Common myeloid progenitor, CD34-positive (primary cell): ENCODE data around the gene GAREM1.

Source experiments
- CTCF ChIA-PET: fragments of 350-600 bp; sonication (Branson Sonifier 250); formaldehyde crosslinking; loops from one replicate; lab custom pipeline; 2021; ENCODE audit warnings: antibody characterized with exemption; lab: Charles Lee
- POLR2A ChIA-PET: fragments of 350-600 bp; sonication (Branson Sonifier 250); formaldehyde crosslinking; loops from one replicate; lab custom pipeline; 2021; ENCODE audit warnings: antibody characterized with exemption; lab: Charles Lee
- DNase-seq, 3 donors: peaks; one replicate each; pipeline versions ENCODE4 v3.0.0 to v3.0.0-alpha.2; 2013
- H3K27ac ChIP-seq, 2 experiments: 1 replicate in 1 of 2; 2 replicates in 1 of 2; pipeline ENCODE4 v1.7.0; 2013; ENCODE audit warnings: inconsistent platforms in 2 of 2, low read length in 2 of 2, mild to moderate bottlenecking in 2 of 2, low read depth in 1 of 2, moderate library complexity in 1 of 2; ENCODE audit not compliant: severe bottlenecking in 2 of 2, insufficient read depth in 1 of 2, poor library complexity in 1 of 2
- H3K27me3 ChIP-seq, 5 experiments: replicated peaks in 2 of 5; 1 replicate in 3 of 5; 2 replicates in 2 of 5; pipeline versions ENCODE4 v1.6.1 to v1.7.0; 2013; ENCODE audit warnings: low read length in 4 of 5, mild to moderate bottlenecking in 2 of 5, moderate library complexity in 2 of 5, inconsistent platforms in 1 of 5; ENCODE audit not compliant: insufficient read depth in 5 of 5, control insufficient read depth in 4 of 5
- H3K36me3 ChIP-seq, 4 experiments: 1 replicate in 2 of 4; 2 replicates in 2 of 4; pipeline versions ENCODE4 v1.6.1 to v1.7.0; 2013; ENCODE audit warnings: low read length in 3 of 4, control low read depth in 1 of 4, mild to moderate bottlenecking in 1 of 4; ENCODE audit not compliant: control insufficient read depth in 4 of 4, insufficient read depth in 4 of 4
- H3K4me1 ChIP-seq, 4 experiments: 1 replicate in 3 of 4; 2 replicates in 1 of 4; pipeline versions ENCODE4 v1.6.1 to v1.7.1; 2013; ENCODE audit warnings: low read length in 3 of 4, mild to moderate bottlenecking in 3 of 4, control low read depth in 1 of 4, inconsistent platforms in 1 of 4, moderate library complexity in 1 of 4; ENCODE audit not compliant: control insufficient read depth in 4 of 4, insufficient read depth in 4 of 4; ENCODE audit errors: control extremely low read depth in 1 of 4
- H3K4me3 ChIP-seq, 7 experiments: 1 replicate in 4 of 7; 2 replicates in 3 of 7; pipeline versions ENCODE4 v1.5.1 to v1.7.0; 2013; ENCODE audit warnings: mild to moderate bottlenecking in 7 of 7, low read length in 6 of 7, moderate library complexity in 6 of 7, inconsistent platforms in 2 of 7, low read depth in 2 of 7, control low read depth in 1 of 7; ENCODE audit not compliant: insufficient read depth in 4 of 7, control insufficient read depth in 1 of 7; ENCODE audit errors: extremely low read depth in 1 of 7
- H3K9me3 ChIP-seq, 5 experiments: 1 replicate in 4 of 5; 2 replicates in 1 of 5; pipeline versions ENCODE4 v1.6.1 to v1.7.1; 2013; ENCODE audit warnings: low read length in 4 of 5, mild to moderate bottlenecking in 2 of 5, inconsistent platforms in 1 of 5, low read depth in 1 of 5, moderate library complexity in 1 of 5; ENCODE audit not compliant: control insufficient read depth in 4 of 5, insufficient read depth in 2 of 5; ENCODE audit errors: control extremely low read depth in 1 of 5
- WGBS: methylation state at CpG from one replicate; pipeline ENCODE4 v1.1.5; 2013; ENCODE audit not compliant: insufficient coverage; 5-methylcytosine and 5-hydroxymethylcytosine counted together

GAREM1 gene

DNA sequence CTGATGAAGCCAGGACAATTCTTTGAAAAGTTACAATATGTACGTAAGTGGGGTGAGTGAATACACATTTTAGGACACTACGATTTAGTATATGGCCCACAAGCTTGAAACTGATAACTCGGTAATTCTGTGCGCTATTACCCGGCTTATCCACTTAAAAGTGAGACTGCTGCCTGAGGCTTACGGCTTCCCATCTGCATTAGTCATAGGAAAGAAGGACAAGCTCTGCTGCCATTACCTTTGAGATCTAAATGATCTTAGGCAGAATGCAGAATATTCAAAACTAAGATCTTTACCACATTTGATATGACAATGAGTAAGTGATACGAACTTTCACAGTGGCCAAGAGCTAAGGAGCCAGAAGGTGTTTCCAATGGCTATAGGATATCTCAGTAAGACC, 133.3 kb downstream of the GAREM1 start:
- H3K9me3 ChIP-seq = no peaks in the 10 kb centered on the region
- POLR2A ChIA-PET = no interaction called here
- CTCF ChIA-PET = interaction anchor here (0.6 kb wide), 1 partner anchor 911 kb away, joined by 3 read pairs; no protein-coding TSS in a partner anchor
- no peaks in the 10 kb centered on the region for H3K4me1 ChIP-seq
- over 99% methylated on average over 7 of the region's 7 CpGs for WGBS
- no peak overlapping the region for H3K27ac ChIP-seq
- DNase-seq = no peak
- H3K27me3 ChIP-seq = peaks cover 0 to 7% (median under 1%) of the 10 kb centered on the region in 5 experiments
- H3K36me3 ChIP-seq = no peaks in the 10 kb centered on the region
- no peak overlapping the region for H3K4me3 ChIP-seq

GRCh38 chr18:32335228-32335627, 135.5 kb downstream of the GAREM1 start:
- H3K27ac ChIP-seq = no peak overlapping the region
- ChIA-PET POLR2A (interaction anchor here (0.7 kb wide), 1 partner anchor 10 kb away, joined by 3 read pairs; no protein-coding TSS in a partner anchor), CTCF (no interaction called here)

DNA sequence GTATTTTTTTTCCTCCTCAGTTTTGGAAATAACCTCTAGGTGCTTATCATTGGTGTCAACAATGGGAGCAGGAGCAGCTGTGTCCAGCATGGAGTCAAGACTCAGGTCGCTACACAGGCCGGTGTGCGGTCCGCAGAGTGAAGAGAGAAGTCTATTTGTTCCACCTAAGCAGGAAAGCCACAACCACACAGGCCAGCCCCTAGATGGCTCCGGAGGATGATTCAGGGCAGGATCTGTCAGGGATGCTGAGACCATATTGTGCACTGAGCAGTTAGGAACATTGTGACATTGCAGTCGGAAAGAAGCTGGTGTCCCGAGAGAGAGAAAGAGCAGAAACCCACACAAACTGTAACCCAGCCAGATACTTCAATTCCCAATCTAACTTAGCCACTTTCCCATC, 136.9 kb downstream of the GAREM1 start:
- DNase-seq = no peak
- Histone ChIP-seq H3K9me3 (no peaks in the 10 kb centered on the region), H3K36me3 (no peaks in the 10 kb centered on the region), H3K27me3 (peaks cover 0 to 9% (median 0%) of the 10 kb centered on the region in 5 experiments), H3K4me3 (no peak overlapping the region), H3K4me1 (no peaks in the 10 kb centered on the region), H3K27ac (no peak overlapping the region)
- ChIA-PET CTCF (no interaction called here), POLR2A (interaction anchor here (1.1 kb wide), 1 partner anchor 1931 kb away, joined by 4 read pairs; no protein-coding TSS in a partner anchor)
- whole genome bisulfite sequencing = 96% methylated on average over 5 of the region's 7 CpGs

More at GRCh38 chr18:32335228-32335627, 135.5 kb downstream of the GAREM1 start:
- no peaks in the 10 kb centered on the region for H3K4me1 ChIP-seq
- no peak for DNase-seq
- WGBS = 89% methylated on average over 4 of the region's 4 CpGs
- H3K27me3 ChIP-seq = peaks cover 0 to 9% (median 0%) of the 10 kb centered on the region in 5 experiments
- no peaks in the 10 kb centered on the region for H3K9me3 ChIP-seq
- H3K36me3 ChIP-seq = no peaks in the 10 kb centered on the region
- H3K4me3 ChIP-seq = no peak overlapping the region

GRCh38 chr18:32332708-32333107, 138.0 kb downstream of the GAREM1 start:
- CTCF ChIA-PET = interaction anchor here (0.7 kb wide), 1 partner anchor 10 kb away, joined by 3 read pairs; no protein-coding TSS in a partner anchor
- no peak overlapping the region for H3K27ac ChIP-seq
- peaks cover 0 to 9% (median 0%) of the 10 kb centered on the region in 5 experiments for H3K27me3 ChIP-seq
- H3K4me3 ChIP-seq = no peak overlapping the region
- POLR2A ChIA-PET = interaction anchor here (1.1 kb wide), 1 partner anchor 1930 kb away, joined by 4 read pairs; no protein-coding TSS in a partner anchor
- no peak for DNase-seq
- no peaks in the 10 kb centered on the region for H3K4me1 ChIP-seq
- WGBS = 91% methylated on average over 5 of the region's 5 CpGs
- no peaks in the 10 kb centered on the region for H3K36me3 ChIP-seq
- no peaks in the 10 kb centered on the region for H3K9me3 ChIP-seq

- no peaks in the 10 kb centered on the region for H3K36me3 ChIP-seq
- H3K27me3 ChIP-seq = peaks cover 0 to 9% (median 2%) of the 10 kb centered on the region in 5 experiments
- CTCF ChIA-PET = no interaction called here
- DNase-seq = no peak
- no peak overlapping the region for H3K27ac ChIP-seq
- no peaks in the 10 kb centered on the region for H3K4me1 ChIP-seq
- no peak overlapping the region for H3K4me3 ChIP-seq
- 100% methylated on average over 1 of the region's 4 CpGs for WGBS
- POLR2A ChIA-PET = no interaction called here
- H3K9me3 ChIP-seq = no peaks in the 10 kb centered on the region
These were observed 141.7 kb downstream of the GAREM1 start for GRCh38 chr18:32328974-32329373.

DNA sequence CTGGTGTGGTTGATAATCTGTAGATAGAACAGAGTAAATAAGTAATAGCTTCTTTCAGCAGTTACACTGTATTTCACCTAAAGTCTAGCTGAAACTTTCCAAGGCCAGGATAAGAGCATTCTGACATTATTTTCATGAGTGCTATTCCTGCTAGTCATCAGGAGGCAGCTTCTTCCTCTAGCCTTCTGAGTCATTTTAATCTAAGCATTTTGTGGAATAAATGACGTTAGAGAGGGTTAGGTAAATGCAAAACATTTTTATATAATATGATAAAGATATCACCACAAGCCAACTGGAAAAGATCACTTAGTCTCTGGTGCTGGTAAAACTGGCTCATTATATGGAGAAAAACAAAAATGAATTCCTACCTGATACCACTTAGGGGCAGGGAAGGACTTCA, 142.3 kb downstream of the GAREM1 start:
- WGBS = no CpG with 5 or more reads among the region's 1 CpG
- ChIA-PET POLR2A (no interaction called here), CTCF (no interaction called here)
- DNase-seq = no peak
- Histone ChIP-seq H3K36me3 (no peaks in the 10 kb centered on the region), H3K27ac (no peak overlapping the region), H3K4me1 (no peaks in the 10 kb centered on the region), H3K9me3 (no peaks in the 10 kb centered on the region), H3K4me3 (no peak overlapping the region), H3K27me3 (peaks cover 0 to 8% (median 4%) of the 10 kb centered on the region in 5 experiments)

- WGBS = 100% methylated on average over 2 of the region's 3 CpGs
- DNase-seq = no peak
- Histone ChIP-seq H3K4me3 (no peak overlapping the region), H3K36me3 (no peaks in the 10 kb centered on the region), H3K9me3 (no peaks in the 10 kb centered on the region), H3K4me1 (no peaks in the 10 kb centered on the region), H3K27me3 (peaks cover 0 to 8% (median 3%) of the 10 kb centered on the region in 5 experiments), H3K27ac (no peak overlapping the region)
- ChIA-PET POLR2A (no interaction called here), CTCF (no interaction called here)
These were observed 144.0 kb downstream of the GAREM1 start for GRCh38 chr18:32326450-32327308.
